GM12878 (cell line): Measurements from ENCODE around the gene SNRPA. TPM values are rescaled to one million over a fixed set of nuclear protein-coding genes. Genes with fewer than 3 reads are reported as not detected.
A peak's percentile ranks its signal among the peaks of the same experiment; 100 is the strongest.

Experiments used
- BRCA1 ChIP-seq: IDR thresholded peaks from 2 replicates; pipeline ENCODE4 v1.6.1; 2011; ENCODE audit warnings: low read depth, low read length, improper control_type of control experiment
- CHD1 ChIP-seq: IDR thresholded peaks from 2 replicates; pipeline ENCODE4 v1.6.1; 2012; ENCODE audit warnings: low read depth, low read length, improper control_type of control experiment
- CHD4 ChIP-seq: fragments of 200-600 bp; sonication (generic); IDR thresholded peaks from 2 replicates; pipeline ENCODE4 v1.6.1; 2016; ENCODE audit warnings: mild to moderate bottlenecking
- LARP7 ChIP-seq: fragments of 450-650 bp; IDR thresholded peaks from 2 replicates; pipeline ENCODE4 v1.6.1; 2017; ENCODE audit warnings: mild to moderate bottlenecking
- NFIC ChIP-seq: IDR thresholded peaks from 2 replicates; pipeline ENCODE4 v1.6.1; 2012; ENCODE audit warnings: low read depth, mild to moderate bottlenecking, inconsistent platforms, low read length, moderate library complexity
- PAX5 ChIP-seq: IDR thresholded peaks from 2 replicates; pipeline ENCODE4 v1.6.1; 2011; ENCODE audit warnings: low read depth, low read length, borderline replicate concordance
- RAD21 ChIP-seq: IDR thresholded peaks from 2 replicates; pipeline ENCODE4 v1.6.1; 2011; ENCODE audit warnings: mild to moderate bottlenecking, low read depth, low read length, moderate library complexity; ENCODE audit not compliant: insufficient read depth
- RAD51 ChIP-seq: fragments of 450-650 bp; IDR thresholded peaks from 2 replicates; pipeline ENCODE4 v1.6.1; 2016; ENCODE audit warnings: moderate library complexity, mild to moderate bottlenecking, inconsistent platforms
- RELA ChIP-seq: fragments of 450-650 bp; IDR thresholded peaks from 2 replicates; pipeline ENCODE4 v1.8.0; 2014; ENCODE audit warnings: borderline replicate concordance; ENCODE audit not compliant: partially characterized antibody
- SP1 ChIP-seq: IDR thresholded peaks from one replicate; pipeline ENCODE4 v1.6.1; 2011; ENCODE audit warnings: low read depth, low read length
- ZNF622 ChIP-seq: fragments of 450-650 bp; IDR thresholded peaks from 2 replicates; pipeline ENCODE4 v1.6.1; 2017; ENCODE audit warnings: mild to moderate bottlenecking, inconsistent platforms
- polyA plus RNA-seq, 11 experiments: library from polyadenylated mRNA; depleted of rRNA in 4 of 11; unstranded in 6 of 11; stranded (reverse) in 5 of 11; fragments of >200 nt; fragmentation: Nextera tagmentation in 4 of 11; fragmentation: Illumina TruSeq in 1 of 11; extraction: Ambion mirVana in 4 of 11; extraction: Trizol in 1 of 11; gene quantifications; 1 replicate in 1 of 11; 2 replicates in 10 of 11; pipeline versions ENCODE4 v1.2.1 to v1.2.3, GENCODE V29; 2011 to 2016; ENCODE audit warnings: inconsistent platforms in 2 of 11, missing spikeins in 2 of 11, low read depth in 1 of 11
- total RNA-seq, 4 experiments: library from RNA; depleted of rRNA in 3 of 4; stranded (reverse); fragments of >200 nt in 3 of 4; fragmentation: Illumina TruSeq in 1 of 4; extraction: Trizol in 1 of 4; gene quantifications; 2 replicates each; pipeline versions ENCODE4 v1.2.1 to v1.2.3, GENCODE V29; 2013 to 2021
- TF ChIP-seq, protein P1 (sequence below): IDR thresholded peaks from 2 replicates; pipeline ENCODE4 v1.6.1; 2012; ENCODE audit warnings: mild to moderate bottlenecking, low read depth, low read length
- TF ChIP-seq, protein P2 (sequence below): IDR thresholded peaks from 2 replicates; pipeline ENCODE4 v1.6.1; 2011; ENCODE audit warnings: borderline replicate concordance, low read depth, mild to moderate bottlenecking, moderate library complexity, mixed read lengths, low read length; ENCODE audit not compliant: insufficient read depth; ENCODE audit errors: extremely low read length
- TF ChIP-seq, protein P3 (sequence below): IDR thresholded peaks from 2 replicates; pipeline ENCODE4 v1.6.1; 2012; ENCODE audit warnings: low read length, inconsistent platforms
- TF ChIP-seq, protein P4 (sequence below): fragments of 450-650 bp; IDR thresholded peaks from 2 replicates; pipeline ENCODE4 v1.6.1; 2017; ENCODE audit warnings: mild to moderate bottlenecking
- TF ChIP-seq, protein P5 (sequence below): IDR thresholded peaks from 2 replicates; pipeline ENCODE4 v1.6.1; 2011; ENCODE audit warnings: low read depth, mild to moderate bottlenecking, low read length, moderate library complexity, borderline replicate concordance; ENCODE audit errors: extremely low read depth
- TF ChIP-seq, protein P6 (sequence below), 3 experiments: IDR thresholded peaks in 2 of 3; conservative IDR thresholded peaks in 1 of 3; 2 replicates each; pipeline ENCODE4 v1.5.1; 2011; ENCODE audit warnings: low read depth in 3 of 3, low read length in 3 of 3, mild to moderate bottlenecking in 3 of 3, control low read depth in 2 of 3, moderate library complexity in 2 of 3, inconsistent platforms in 1 of 3, mixed read lengths in 1 of 3; ENCODE audit not compliant: control insufficient read depth in 2 of 3, insufficient read depth in 1 of 3; ENCODE audit errors: extremely low read depth in 1 of 3

SNRPA gene
- total and polyA plus RNA-seq, 10 of the 15 experiments (the other 5 are each of a cell fraction or from before 2014, with no cell fraction given): 14.8 to 299 (median 202) TPM

DNA sequence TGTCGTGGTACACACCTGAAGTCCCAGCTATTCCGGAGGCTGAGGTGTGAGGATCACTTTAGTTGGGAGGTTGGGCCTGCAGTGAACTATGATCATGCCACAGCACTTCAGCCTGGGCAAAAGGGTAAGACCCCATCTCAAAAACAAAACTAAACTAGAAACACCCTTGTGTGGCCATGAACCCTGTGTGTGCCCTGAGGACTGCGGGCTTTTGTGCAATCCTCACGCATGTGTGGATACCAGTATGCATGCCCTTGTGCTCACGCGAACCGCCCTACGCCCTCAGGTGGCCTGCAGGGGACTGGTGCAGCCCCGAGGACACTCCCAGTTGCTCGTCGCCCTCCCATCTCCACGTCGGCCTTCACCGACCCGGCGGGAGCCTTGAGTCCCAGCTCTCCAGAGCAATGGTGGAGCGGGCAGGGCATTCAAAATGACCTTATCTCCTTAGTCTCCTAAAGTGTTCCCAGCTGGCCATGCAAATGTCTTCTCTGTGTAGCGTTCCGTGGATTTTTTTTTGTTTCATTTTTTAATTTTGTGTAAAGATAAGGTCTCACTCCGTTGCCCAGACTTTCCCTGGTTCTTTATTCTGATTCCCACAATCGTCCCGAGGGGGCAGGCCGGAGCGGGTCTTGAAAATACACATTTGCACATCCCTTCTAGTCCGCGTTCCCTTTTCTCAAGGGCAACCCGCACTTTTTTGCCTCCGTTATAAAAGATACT lies 47.1 kb downstream of the SNRPA start (continued):
- TF ChIP-seq, protein P1, sequence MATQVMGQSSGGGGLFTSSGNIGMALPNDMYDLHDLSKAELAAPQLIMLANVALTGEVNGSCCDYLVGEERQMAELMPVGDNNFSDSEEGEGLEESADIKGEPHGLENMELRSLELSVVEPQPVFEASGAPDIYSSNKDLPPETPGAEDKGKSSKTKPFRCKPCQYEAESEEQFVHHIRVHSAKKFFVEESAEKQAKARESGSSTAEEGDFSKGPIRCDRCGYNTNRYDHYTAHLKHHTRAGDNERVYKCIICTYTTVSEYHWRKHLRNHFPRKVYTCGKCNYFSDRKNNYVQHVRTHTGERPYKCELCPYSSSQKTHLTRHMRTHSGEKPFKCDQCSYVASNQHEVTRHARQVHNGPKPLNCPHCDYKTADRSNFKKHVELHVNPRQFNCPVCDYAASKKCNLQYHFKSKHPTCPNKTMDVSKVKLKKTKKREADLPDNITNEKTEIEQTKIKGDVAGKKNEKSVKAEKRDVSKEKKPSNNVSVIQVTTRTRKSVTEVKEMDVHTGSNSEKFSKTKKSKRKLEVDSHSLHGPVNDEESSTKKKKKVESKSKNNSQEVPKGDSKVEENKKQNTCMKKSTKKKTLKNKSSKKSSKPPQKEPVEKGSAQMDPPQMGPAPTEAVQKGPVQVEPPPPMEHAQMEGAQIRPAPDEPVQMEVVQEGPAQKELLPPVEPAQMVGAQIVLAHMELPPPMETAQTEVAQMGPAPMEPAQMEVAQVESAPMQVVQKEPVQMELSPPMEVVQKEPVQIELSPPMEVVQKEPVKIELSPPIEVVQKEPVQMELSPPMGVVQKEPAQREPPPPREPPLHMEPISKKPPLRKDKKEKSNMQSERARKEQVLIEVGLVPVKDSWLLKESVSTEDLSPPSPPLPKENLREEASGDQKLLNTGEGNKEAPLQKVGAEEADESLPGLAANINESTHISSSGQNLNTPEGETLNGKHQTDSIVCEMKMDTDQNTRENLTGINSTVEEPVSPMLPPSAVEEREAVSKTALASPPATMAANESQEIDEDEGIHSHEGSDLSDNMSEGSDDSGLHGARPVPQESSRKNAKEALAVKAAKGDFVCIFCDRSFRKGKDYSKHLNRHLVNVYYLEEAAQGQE: no peak
- TF ChIP-seq PAX5 (no peak; the same call in 1 of the 2 replicates), RAD51 (no peak), RELA (no peak), LARP7 (0 out of 2 replicates have a peak, but pooled peaks have one; percentile 50), RAD21 (peak; percentile 42; the same call in 1 of the 2 replicates), BRCA1 (no peak), NFIC (no peak; the same call in 1 of the 2 replicates), ZNF622 (no peak), SP1 (no peak), CHD1 (no peak), CHD4 (no peak)
- TF ChIP-seq, protein P2, sequence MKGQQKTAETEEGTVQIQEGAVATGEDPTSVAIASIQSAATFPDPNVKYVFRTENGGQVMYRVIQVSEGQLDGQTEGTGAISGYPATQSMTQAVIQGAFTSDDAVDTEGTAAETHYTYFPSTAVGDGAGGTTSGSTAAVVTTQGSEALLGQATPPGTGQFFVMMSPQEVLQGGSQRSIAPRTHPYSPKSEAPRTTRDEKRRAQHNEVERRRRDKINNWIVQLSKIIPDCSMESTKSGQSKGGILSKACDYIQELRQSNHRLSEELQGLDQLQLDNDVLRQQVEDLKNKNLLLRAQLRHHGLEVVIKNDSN: no peak
- TF ChIP-seq, protein P3, sequence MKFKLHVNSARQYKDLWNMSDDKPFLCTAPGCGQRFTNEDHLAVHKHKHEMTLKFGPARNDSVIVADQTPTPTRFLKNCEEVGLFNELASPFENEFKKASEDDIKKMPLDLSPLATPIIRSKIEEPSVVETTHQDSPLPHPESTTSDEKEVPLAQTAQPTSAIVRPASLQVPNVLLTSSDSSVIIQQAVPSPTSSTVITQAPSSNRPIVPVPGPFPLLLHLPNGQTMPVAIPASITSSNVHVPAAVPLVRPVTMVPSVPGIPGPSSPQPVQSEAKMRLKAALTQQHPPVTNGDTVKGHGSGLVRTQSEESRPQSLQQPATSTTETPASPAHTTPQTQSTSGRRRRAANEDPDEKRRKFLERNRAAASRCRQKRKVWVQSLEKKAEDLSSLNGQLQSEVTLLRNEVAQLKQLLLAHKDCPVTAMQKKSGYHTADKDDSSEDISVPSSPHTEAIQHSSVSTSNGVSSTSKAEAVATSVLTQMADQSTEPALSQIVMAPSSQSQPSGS: no peak
- TF ChIP-seq, protein P4, sequence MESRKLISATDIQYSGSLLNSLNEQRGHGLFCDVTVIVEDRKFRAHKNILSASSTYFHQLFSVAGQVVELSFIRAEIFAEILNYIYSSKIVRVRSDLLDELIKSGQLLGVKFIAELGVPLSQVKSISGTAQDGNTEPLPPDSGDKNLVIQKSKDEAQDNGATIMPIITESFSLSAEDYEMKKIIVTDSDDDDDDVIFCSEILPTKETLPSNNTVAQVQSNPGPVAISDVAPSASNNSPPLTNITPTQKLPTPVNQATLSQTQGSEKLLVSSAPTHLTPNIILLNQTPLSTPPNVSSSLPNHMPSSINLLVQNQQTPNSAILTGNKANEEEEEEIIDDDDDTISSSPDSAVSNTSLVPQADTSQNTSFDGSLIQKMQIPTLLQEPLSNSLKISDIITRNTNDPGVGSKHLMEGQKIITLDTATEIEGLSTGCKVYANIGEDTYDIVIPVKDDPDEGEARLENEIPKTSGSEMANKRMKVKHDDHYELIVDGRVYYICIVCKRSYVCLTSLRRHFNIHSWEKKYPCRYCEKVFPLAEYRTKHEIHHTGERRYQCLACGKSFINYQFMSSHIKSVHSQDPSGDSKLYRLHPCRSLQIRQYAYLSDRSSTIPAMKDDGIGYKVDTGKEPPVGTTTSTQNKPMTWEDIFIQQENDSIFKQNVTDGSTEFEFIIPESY: no peak
- TF ChIP-seq, protein P5, sequence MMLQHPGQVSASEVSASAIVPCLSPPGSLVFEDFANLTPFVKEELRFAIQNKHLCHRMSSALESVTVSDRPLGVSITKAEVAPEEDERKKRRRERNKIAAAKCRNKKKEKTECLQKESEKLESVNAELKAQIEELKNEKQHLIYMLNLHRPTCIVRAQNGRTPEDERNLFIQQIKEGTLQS: no peak
- TF ChIP-seq, protein P6, sequence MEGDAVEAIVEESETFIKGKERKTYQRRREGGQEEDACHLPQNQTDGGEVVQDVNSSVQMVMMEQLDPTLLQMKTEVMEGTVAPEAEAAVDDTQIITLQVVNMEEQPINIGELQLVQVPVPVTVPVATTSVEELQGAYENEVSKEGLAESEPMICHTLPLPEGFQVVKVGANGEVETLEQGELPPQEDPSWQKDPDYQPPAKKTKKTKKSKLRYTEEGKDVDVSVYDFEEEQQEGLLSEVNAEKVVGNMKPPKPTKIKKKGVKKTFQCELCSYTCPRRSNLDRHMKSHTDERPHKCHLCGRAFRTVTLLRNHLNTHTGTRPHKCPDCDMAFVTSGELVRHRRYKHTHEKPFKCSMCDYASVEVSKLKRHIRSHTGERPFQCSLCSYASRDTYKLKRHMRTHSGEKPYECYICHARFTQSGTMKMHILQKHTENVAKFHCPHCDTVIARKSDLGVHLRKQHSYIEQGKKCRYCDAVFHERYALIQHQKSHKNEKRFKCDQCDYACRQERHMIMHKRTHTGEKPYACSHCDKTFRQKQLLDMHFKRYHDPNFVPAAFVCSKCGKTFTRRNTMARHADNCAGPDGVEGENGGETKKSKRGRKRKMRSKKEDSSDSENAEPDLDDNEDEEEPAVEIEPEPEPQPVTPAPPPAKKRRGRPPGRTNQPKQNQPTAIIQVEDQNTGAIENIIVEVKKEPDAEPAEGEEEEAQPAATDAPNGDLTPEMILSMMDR (IDR thresholded peaks at IDR 0.05 in 2 of 3, conservative IDR thresholded peaks at IDR 0.05 in 1 of 3; ENCODE audit: control insufficient read depth in 2 of 3, extremely low read depth in 1 of 3, insufficient read depth in 1 of 3, low read depth in 3 of 3, low read length in 3 of 3): peak; percentile 46 to 53 (median 48); a peak in 5 of 6 replicates
